Spleen (tissue), 11 donors: Measurements from ENCODE around the gene KANSL1. TPM values are rescaled to one million over a fixed set of nuclear protein-coding genes. Genes with fewer than 3 reads are reported as not detected.

Experiments used
- DNase-seq: peaks from one replicate; pipeline ENCODE4 v3.0.0-alpha.2; 2020
- H3K27ac ChIP-seq, 8 donors: fragments of 200-600 bp; sonication (generic) in 7 of 8; 1 replicate in 4 of 8; 2 replicates in 4 of 8; pipeline versions ENCODE4 v1.5.0 to v1.8.0; 2016 to 2021; ENCODE audit warnings: inconsistent platforms in 4 of 8, mild to moderate bottlenecking in 4 of 8, moderate library complexity in 1 of 8
- H3K27me3 ChIP-seq, 7 donors: fragments of 200-600 bp; sonication (generic) in 6 of 7; replicated peaks in 1 of 7; 1 replicate in 4 of 7; 2 replicates in 3 of 7; pipeline versions ENCODE4 v1.5.0 to v1.8.0; 2016 to 2021; ENCODE audit warnings: inconsistent platforms in 3 of 7, mild to moderate bottlenecking in 1 of 7
- H3K36me3 ChIP-seq, 6 donors: fragments of 200-600 bp; sonication (generic) in 5 of 6; 1 replicate in 4 of 6; 2 replicates in 2 of 6; pipeline versions ENCODE4 v1.5.0 to v1.8.0; 2016 to 2021; ENCODE audit warnings: inconsistent platforms in 2 of 6
- H3K4me1 ChIP-seq, 6 donors: fragments of 200-600 bp; sonication (generic) in 5 of 6; 1 replicate in 3 of 6; 2 replicates in 3 of 6; pipeline versions ENCODE4 v1.5.0 to v1.8.0; 2016 to 2021; ENCODE audit warnings: inconsistent platforms in 3 of 6
- H3K4me3 ChIP-seq, 8 donors: fragments of 200-600 bp; sonication (generic) in 7 of 8; 1 replicate in 4 of 8; 2 replicates in 4 of 8; pipeline versions ENCODE4 v1.5.0 to v1.8.0; 2016 to 2021; ENCODE audit warnings: inconsistent platforms in 4 of 8, mild to moderate bottlenecking in 4 of 8, moderate library complexity in 2 of 8
- H3K9me3 ChIP-seq, 8 donors: fragments of 200-600 bp; sonication (generic) in 7 of 8; 1 replicate in 4 of 8; 2 replicates in 4 of 8; pipeline versions ENCODE4 v1.5.0 to v1.8.0; 2016 to 2021; ENCODE audit warnings: inconsistent platforms in 4 of 8
- CTCF ChIP-seq, 11 experiments: fragments of 200-600 bp in 7 of 11; fragments of 450-650 bp in 4 of 11; sonication (generic) in 4 of 11; IDR thresholded peaks in 8 of 11; conservative IDR thresholded peaks in 3 of 11; 1 replicate in 7 of 11; 2 replicates in 4 of 11; pipeline versions ENCODE4 v1.4.0 to v1.8.0; 2016 to 2021; ENCODE audit warnings: antibody characterized with exemption in 11 of 11, inconsistent platforms in 4 of 11, mild to moderate bottlenecking in 1 of 11
- POLR2A ChIP-seq, 3 donors: fragments of 450-650 bp; IDR thresholded peaks; one replicate each; pipeline ENCODE4 v1.5.1; 2017; ENCODE audit warnings: antibody characterized with exemption in 3 of 3, mild to moderate bottlenecking in 1 of 3
- POLR2AphosphoS5 ChIP-seq, 3 donors: sonication (generic); formaldehyde crosslinking; IDR thresholded peaks; one replicate each; pipeline ENCODE4 v1.5.1; 2017; ENCODE audit warnings: antibody characterized with exemption in 3 of 3
- WGBS, 5 donors: extraction: QIAGEN DNeasy Blood & Tissue Kit in 3 of 5; methylation state at CpG; one replicate each; pipeline versions ENCODE4 v1.1.5 to v1.1.7; 2013 to 2018; 5-methylcytosine and 5-hydroxymethylcytosine counted together
- intact Hi-C: fragments of 100-400 bp; cut with DNase I; formaldehyde crosslinking; loops from one replicate; pipeline ENCODE4 v1.15.0; 2023; ENCODE audit warnings: low total_unique reads
- polyA plus RNA-seq, 3 donors: library from polyadenylated mRNA; stranded (reverse); fragments of 200-250 nt; gene quantifications; one replicate each; pipeline ENCODE4 v1.2.1, GENCODE V29; 2013
- total RNA-seq, 7 donors: library from RNA; depleted of rRNA in 3 of 7; stranded (reverse); fragments of >200 nt in 3 of 7; fragmentation: NEBNext Ultra II Directional in 4 of 7; extraction: Animal tissue kit (Norgen Biotek cat#: 25700) in 4 of 7; gene quantifications; one replicate each; pipeline versions ENCODE4 v1.1.0 to v1.2.1, GENCODE V29; 2016 to 2021
- donor health status: healthy with polysubstance abuse.
- donor health status: DM: no; HTN: no; CAD: no; lungs with moderate emphysema.
- donor health status: DM: no; HTN: no; CAD: no.
- donor health status: Bipolar disorder and iron deficiency.
- donor health status: healthy.
- donor health status: DM: no; HTN: no; CAD: no.
- donor health status: DM: yes; HTN: yes; CAD: no.

KANSL1 gene
- total and polyA plus RNA-seq, 10 donors, result 10.9 to 173 (median 116) TPM

GRCh38 chr17:46216682-46217081 is 23.5 kb upstream of the KANSL1 start:
- TF ChIP-seq POLR2A (IDR thresholded peaks at IDR 0.05), result no peak
- TF ChIP-seq CTCF (IDR thresholded peaks at IDR 0.05 in 8 of 11, conservative IDR thresholded peaks at IDR 0.05 in 3 of 11), result no peak
- no peak for TF ChIP-seq POLR2AphosphoS5 (IDR thresholded peaks at IDR 0.05)
- WGBS, 5 donors, result 90 to 97% (median 94%) methylated on average over 3 of the region's 3 CpGs
- Histone ChIP-seq H3K9me3 (no peaks in the 10 kb centered on the region), H3K27ac (no peak overlapping the region), H3K4me1 (peaks cover 4 to 28% (median 8%) of the 10 kb centered on the region in 6 donors), H3K27me3 (no peaks in the 10 kb centered on the region), H3K4me3 (no peak overlapping the region), H3K36me3 (peaks cover 0 to 41% (median 16%) of the 10 kb centered on the region in 6 donors)
- intact Hi-C loops, result no loop called here
- DNase-seq, result no peak

GRCh38 chr17:46212634-46213435 is 19.6 kb upstream of the KANSL1 start:
- Histone ChIP-seq H3K36me3 (peaks cover 0 to 30% (median 7%) of the 10 kb centered on the region in 6 donors), H3K27me3 (no peaks in the 10 kb centered on the region), H3K9me3 (no peaks in the 10 kb centered on the region), H3K4me1 (peaks cover 4 to 28% (median 8%) of the 10 kb centered on the region in 6 donors), H3K4me3 (no peak overlapping the region), H3K27ac (no peak overlapping the region)
- intact Hi-C loops, result loop anchor here (5.0 kb wide), 2 partner anchors 171 to 211 kb away; no protein-coding TSS in a partner anchor
- no peak for DNase-seq
- TF ChIP-seq POLR2A (IDR thresholded peaks at IDR 0.05) (no peak), POLR2AphosphoS5 (IDR thresholded peaks at IDR 0.05) (no peak), CTCF (IDR thresholded peaks at IDR 0.05 in 8 of 11, conservative IDR thresholded peaks at IDR 0.05 in 3 of 11) (peak; percentile 64 to 89 (median 77))
- WGBS, 5 donors, result 57 to 65% (median 61%) methylated on average over 11 of the region's 11 CpGs

GRCh38 chr17:46208997-46209396 is 15.8 kb upstream of the KANSL1 start:
- H3K4me3 ChIP-seq, result no peak overlapping the region
- no peaks in the 10 kb centered on the region for H3K9me3 ChIP-seq
- no peak overlapping the region for H3K27ac ChIP-seq
- H3K36me3 ChIP-seq, result peaks cover 0 to 8% (median 0%) of the 10 kb centered on the region in 6 donors
- no peaks in the 10 kb centered on the region for H3K27me3 ChIP-seq
- intact Hi-C loops, result no loop called here
- H3K4me1 ChIP-seq, result peaks cover 0 to 12% (median 8%) of the 10 kb centered on the region in 6 donors
- WGBS, 5 donors, result 90 to 97% (median 93%) methylated on average over 8 of the region's 8 CpGs
- DNase-seq, result no peak
- no peak for TF ChIP-seq POLR2AphosphoS5 (IDR thresholded peaks at IDR 0.05)
- TF ChIP-seq CTCF (IDR thresholded peaks at IDR 0.05 in 8 of 11, conservative IDR thresholded peaks at IDR 0.05 in 3 of 11), result no peak
- no peak for TF ChIP-seq POLR2A (IDR thresholded peaks at IDR 0.05)

DNA sequence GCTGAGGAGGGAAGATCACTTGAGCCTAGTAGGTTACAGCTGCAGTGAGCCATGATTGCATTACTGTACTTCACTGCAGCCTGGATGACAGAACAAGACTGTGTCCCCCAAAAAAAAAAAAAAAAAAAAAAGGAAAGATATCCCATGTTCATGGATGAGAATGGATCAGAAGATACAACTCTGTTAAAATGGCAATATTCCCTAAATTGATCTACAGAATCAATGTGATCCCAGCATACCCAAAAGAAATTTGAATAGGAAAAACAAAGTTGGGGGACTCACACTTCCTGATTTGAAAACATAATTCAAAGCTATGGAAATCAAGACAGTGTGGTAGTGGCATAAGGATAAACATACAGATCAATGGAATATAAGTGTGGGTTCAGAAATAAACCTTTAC is 12.7 kb upstream of the KANSL1 start:
- intact Hi-C loops, result no loop called here
- H3K27me3 ChIP-seq, result no peaks in the 10 kb centered on the region

More for the DNA sequence above, 12.7 kb upstream of the KANSL1 start:
- Histone ChIP-seq H3K9me3 (no peaks in the 10 kb centered on the region), H3K4me3 (no peak overlapping the region), H3K4me1 (peaks cover 0 to 8% (median 0%) of the 10 kb centered on the region in 6 donors), H3K36me3 (peaks cover 0 to 8% (median 0%) of the 10 kb centered on the region in 6 donors), H3K27ac (no peak overlapping the region)
- TF ChIP-seq POLR2AphosphoS5 (IDR thresholded peaks at IDR 0.05) (no peak), POLR2A (IDR thresholded peaks at IDR 0.05) (no peak), CTCF (IDR thresholded peaks at IDR 0.05 in 8 of 11, conservative IDR thresholded peaks at IDR 0.05 in 3 of 11) (no peak)
- DNase-seq, result no peak
